ENCODE measurements around the gene CSPG4. TPM values are rescaled to one million over a fixed set of nuclear protein-coding genes. Genes with fewer than 3 reads are reported as not detected.

The CSPG4 gene
- total and polyA plus RNA-seq, 9 of the 15 experiments (the other 6 are each of a cell fraction or from before 2014, with no cell fraction given): under 0.01 to 0.07 (median 0.04) TPM; not detected in 5

DNA sequence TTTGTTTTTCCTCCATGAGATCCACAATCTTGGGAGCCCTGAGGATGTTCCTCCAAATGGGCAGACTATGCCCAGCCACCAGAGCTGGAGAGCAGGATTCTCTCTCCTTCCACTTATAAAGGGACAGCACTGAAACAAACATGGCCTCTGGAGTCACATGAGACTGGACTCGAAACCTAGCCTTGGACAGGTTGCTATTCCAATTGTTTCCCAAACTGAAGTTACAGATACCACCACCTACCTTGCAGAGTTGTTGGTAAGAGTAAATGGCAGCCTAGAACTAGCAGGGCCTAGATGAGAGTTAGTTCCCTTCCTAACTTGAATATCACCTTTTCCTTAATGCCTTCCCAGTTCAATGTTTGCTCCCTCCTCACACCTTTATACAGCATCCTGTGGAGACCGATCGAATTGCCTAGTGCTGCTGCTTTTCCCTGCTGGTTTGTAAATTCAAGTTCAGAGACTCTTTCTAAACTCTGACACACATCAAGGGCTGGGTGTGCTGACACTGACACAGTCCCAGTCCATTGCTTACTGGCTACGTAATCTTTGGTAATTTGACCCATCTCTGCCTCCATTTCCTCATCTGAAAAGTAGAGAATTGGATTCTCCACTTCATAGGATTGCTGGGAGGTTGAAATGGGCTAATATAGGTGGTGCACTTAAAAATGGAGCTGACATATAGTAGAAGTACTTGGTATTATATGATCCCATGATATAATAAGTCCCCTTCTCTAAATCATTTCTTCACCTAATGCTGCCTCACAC, 75.2 kb downstream of the CSPG4 start (continued):
- no peak for TF ChIP-seq HNRNPLL (IDR thresholded peaks at IDR 0.05; ENCODE audit: low read depth, low read length, poor library complexity, severe bottlenecking)
- TF ChIP-seq ZNF707 (CRISPR knock-in tag; conservative IDR thresholded peaks at IDR 0.05): no peak
- no peak for TF ChIP-seq ZNF197 (CRISPR knock-in tag; IDR thresholded peaks at IDR 0.05; ENCODE audit: low read depth)
- TF ChIP-seq KLF6 (CRISPR knock-in tag; IDR thresholded peaks at IDR 0.05; ENCODE audit: borderline replicate concordance): no peak
- TF ChIP-seq RNF2 (IDR thresholded peaks at IDR 0.05): no peak
- no peak for TF ChIP-seq RBM34 (IDR thresholded peaks at IDR 0.05; ENCODE audit: borderline replicate concordance, insufficient read depth, low read length)
- TF ChIP-seq, protein P1, sequence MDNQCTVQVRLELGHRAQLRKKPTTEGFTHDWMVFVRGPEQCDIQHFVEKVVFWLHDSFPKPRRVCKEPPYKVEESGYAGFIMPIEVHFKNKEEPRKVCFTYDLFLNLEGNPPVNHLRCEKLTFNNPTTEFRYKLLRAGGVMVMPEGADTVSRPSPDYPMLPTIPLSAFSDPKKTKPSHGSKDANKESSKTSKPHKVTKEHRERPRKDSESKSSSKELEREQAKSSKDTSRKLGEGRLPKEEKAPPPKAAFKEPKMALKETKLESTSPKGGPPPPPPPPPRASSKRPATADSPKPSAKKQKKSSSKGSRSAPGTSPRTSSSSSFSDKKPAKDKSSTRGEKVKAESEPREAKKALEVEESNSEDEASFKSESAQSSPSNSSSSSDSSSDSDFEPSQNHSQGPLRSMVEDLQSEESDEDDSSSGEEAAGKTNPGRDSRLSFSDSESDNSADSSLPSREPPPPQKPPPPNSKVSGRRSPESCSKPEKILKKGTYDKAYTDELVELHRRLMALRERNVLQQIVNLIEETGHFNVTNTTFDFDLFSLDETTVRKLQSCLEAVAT (IDR thresholded peaks at IDR 0.05): peak in 1 of 2 experiments; percentile 92; a peak in 2 of 4 replicates
- no peak for TF ChIP-seq KLF13 (tag; IDR thresholded peaks at IDR 0.05; ENCODE audit: borderline replicate concordance, low read depth)
- TF ChIP-seq, protein P2, sequence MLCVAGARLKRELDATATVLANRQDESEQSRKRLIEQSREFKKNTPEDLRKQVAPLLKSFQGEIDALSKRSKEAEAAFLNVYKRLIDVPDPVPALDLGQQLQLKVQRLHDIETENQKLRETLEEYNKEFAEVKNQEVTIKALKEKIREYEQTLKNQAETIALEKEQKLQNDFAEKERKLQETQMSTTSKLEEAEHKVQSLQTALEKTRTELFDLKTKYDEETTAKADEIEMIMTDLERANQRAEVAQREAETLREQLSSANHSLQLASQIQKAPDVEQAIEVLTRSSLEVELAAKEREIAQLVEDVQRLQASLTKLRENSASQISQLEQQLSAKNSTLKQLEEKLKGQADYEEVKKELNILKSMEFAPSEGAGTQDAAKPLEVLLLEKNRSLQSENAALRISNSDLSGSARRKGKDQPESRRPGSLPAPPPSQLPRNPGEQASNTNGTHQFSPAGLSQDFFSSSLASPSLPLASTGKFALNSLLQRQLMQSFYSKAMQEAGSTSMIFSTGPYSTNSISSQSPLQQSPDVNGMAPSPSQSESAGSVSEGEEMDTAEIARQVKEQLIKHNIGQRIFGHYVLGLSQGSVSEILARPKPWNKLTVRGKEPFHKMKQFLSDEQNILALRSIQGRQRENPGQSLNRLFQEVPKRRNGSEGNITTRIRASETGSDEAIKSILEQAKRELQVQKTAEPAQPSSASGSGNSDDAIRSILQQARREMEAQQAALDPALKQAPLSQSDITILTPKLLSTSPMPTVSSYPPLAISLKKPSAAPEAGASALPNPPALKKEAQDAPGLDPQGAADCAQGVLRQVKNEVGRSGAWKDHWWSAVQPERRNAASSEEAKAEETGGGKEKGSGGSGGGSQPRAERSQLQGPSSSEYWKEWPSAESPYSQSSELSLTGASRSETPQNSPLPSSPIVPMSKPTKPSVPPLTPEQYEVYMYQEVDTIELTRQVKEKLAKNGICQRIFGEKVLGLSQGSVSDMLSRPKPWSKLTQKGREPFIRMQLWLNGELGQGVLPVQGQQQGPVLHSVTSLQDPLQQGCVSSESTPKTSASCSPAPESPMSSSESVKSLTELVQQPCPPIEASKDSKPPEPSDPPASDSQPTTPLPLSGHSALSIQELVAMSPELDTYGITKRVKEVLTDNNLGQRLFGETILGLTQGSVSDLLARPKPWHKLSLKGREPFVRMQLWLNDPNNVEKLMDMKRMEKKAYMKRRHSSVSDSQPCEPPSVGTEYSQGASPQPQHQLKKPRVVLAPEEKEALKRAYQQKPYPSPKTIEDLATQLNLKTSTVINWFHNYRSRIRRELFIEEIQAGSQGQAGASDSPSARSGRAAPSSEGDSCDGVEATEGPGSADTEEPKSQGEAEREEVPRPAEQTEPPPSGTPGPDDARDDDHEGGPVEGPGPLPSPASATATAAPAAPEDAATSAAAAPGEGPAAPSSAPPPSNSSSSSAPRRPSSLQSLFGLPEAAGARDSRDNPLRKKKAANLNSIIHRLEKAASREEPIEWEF (CRISPR knock-in tag; IDR thresholded peaks at IDR 0.05): no peak
- TF ChIP-seq, protein P3, sequence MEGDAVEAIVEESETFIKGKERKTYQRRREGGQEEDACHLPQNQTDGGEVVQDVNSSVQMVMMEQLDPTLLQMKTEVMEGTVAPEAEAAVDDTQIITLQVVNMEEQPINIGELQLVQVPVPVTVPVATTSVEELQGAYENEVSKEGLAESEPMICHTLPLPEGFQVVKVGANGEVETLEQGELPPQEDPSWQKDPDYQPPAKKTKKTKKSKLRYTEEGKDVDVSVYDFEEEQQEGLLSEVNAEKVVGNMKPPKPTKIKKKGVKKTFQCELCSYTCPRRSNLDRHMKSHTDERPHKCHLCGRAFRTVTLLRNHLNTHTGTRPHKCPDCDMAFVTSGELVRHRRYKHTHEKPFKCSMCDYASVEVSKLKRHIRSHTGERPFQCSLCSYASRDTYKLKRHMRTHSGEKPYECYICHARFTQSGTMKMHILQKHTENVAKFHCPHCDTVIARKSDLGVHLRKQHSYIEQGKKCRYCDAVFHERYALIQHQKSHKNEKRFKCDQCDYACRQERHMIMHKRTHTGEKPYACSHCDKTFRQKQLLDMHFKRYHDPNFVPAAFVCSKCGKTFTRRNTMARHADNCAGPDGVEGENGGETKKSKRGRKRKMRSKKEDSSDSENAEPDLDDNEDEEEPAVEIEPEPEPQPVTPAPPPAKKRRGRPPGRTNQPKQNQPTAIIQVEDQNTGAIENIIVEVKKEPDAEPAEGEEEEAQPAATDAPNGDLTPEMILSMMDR (IDR thresholded peaks at IDR 0.05 in 2 of 3, conservative IDR thresholded peaks at IDR 0.05 in 1 of 3; ENCODE audit: insufficient read depth in 2 of 3, low read depth in 1 of 3, low read length in 3 of 3): no peak
- TF ChIP-seq CXXC5 (CRISPR knock-in tag; IDR thresholded peaks at IDR 0.05): no peak
- TF ChIP-seq TEAD4 (IDR thresholded peaks at IDR 0.05; ENCODE audit: low read length): no peak
- TF ChIP-seq TEAD4 (CRISPR knock-in tag; IDR thresholded peaks at IDR 0.05; ENCODE audit: borderline replicate concordance): no peak
- TF ChIP-seq, protein P4, sequence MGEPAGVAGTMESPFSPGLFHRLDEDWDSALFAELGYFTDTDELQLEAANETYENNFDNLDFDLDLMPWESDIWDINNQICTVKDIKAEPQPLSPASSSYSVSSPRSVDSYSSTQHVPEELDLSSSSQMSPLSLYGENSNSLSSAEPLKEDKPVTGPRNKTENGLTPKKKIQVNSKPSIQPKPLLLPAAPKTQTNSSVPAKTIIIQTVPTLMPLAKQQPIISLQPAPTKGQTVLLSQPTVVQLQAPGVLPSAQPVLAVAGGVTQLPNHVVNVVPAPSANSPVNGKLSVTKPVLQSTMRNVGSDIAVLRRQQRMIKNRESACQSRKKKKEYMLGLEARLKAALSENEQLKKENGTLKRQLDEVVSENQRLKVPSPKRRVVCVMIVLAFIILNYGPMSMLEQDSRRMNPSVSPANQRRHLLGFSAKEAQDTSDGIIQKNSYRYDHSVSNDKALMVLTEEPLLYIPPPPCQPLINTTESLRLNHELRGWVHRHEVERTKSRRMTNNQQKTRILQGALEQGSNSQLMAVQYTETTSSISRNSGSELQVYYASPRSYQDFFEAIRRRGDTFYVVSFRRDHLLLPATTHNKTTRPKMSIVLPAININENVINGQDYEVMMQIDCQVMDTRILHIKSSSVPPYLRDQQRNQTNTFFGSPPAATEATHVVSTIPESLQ (CRISPR knock-in tag; IDR thresholded peaks at IDR 0.05): no peak
